ENCODE measurements around the gene RILP. TPM values are rescaled to one million over a fixed set of nuclear protein-coding genes. Genes with fewer than 3 reads are reported as not detected.

RILP gene
- total and polyA plus RNA-seq, 2 donors (not counting 1 experiment from before 2014, with no cell fraction given), result 7.4 to 12.4 TPM

DNA sequence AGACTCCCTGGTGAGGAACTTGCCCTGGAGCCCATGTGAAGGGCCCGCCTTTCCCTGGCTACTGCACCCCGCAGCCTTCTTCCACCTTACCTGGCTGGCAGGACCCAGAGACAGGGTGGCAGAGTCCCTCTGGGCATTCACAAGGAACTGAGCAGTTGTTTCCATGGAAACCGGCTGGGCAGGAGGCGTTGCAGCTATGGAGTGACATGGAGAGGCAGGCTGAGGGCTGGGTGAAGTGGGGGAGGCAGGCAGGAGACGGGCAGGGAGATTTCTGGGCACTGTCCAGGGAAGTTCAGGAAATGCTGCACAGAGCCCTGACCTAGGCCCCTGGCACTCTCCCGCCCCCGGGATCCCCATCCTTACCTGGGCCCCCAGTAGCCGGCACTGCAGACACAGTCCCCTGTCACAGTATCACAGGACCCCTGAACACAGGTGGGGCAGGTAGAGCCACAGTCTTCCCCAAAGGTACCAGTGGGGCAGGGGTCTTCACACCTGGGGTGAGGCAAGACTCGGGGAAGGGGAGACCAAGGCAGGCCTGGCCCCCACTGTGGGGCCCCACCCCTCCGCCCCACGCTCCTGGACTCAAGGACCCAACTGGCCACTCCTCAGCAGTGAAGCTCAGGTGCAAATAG lies 10.0 kb downstream of the RILP start:
- H3K27ac ChIP-seq (ENCODE audit: insufficient read depth, low read length), result no peak overlapping the region
- no peak for DNase-seq (ENCODE audit: low read depth in 2 of 2)

GRCh38 chr17:1638624-1639300 lies 10.9 kb downstream of the RILP start:
- no peak for DNase-seq (ENCODE audit: low read depth in 2 of 2)
- H3K4me1 ChIP-seq (ENCODE audit: control insufficient read depth, extremely low read depth, insufficient read depth, low read length), result no peaks in the 10 kb centered on the region

More for the DNA sequence above, 10.0 kb downstream of the RILP start:
- H3K9me3 ChIP-seq (ENCODE audit: control insufficient read depth, insufficient read depth, low read depth, low read length), result no peaks in the 10 kb centered on the region
- H4K20me1 ChIP-seq (ENCODE audit: control insufficient read depth, extremely low read depth, insufficient read depth, low read length), result no peaks in the 10 kb centered on the region
- no peak overlapping the region for H3K4me2 ChIP-seq (ENCODE audit: extremely low read depth, insufficient read depth, low read length)
- H3K4me3 ChIP-seq (replicated peaks in 1 of 4; ENCODE audit: control extremely low read depth in 1 of 4, insufficient read depth in 1 of 4, low read depth in 3 of 4, low read length in 4 of 4), result no peak overlapping the region
- no peaks in the 10 kb centered on the region for H3K79me2 ChIP-seq (ENCODE audit: control insufficient read depth, insufficient read depth, low read length)
- no peak overlapping the region for H2AFZ ChIP-seq (ENCODE audit: low read length)
- H3K27me3 ChIP-seq (ENCODE audit: control insufficient read depth, insufficient read depth, low read length), result no peaks in the 10 kb centered on the region
- no peak overlapping the region for H3K9ac ChIP-seq (ENCODE audit: insufficient read depth, low read length)
- H3K36me3 ChIP-seq (ENCODE audit: control insufficient read depth, insufficient read depth, low read length), result no peaks in the 10 kb centered on the region
- peaks cover 8% of the 10 kb centered on the region for H3K4me1 ChIP-seq (ENCODE audit: control insufficient read depth, extremely low read depth, insufficient read depth, low read length)
- TF ChIP-seq EZH2 (IDR thresholded peaks at IDR 0.05; ENCODE audit: low read length, missing control alignments), result no peak
- TF ChIP-seq, protein P1, sequence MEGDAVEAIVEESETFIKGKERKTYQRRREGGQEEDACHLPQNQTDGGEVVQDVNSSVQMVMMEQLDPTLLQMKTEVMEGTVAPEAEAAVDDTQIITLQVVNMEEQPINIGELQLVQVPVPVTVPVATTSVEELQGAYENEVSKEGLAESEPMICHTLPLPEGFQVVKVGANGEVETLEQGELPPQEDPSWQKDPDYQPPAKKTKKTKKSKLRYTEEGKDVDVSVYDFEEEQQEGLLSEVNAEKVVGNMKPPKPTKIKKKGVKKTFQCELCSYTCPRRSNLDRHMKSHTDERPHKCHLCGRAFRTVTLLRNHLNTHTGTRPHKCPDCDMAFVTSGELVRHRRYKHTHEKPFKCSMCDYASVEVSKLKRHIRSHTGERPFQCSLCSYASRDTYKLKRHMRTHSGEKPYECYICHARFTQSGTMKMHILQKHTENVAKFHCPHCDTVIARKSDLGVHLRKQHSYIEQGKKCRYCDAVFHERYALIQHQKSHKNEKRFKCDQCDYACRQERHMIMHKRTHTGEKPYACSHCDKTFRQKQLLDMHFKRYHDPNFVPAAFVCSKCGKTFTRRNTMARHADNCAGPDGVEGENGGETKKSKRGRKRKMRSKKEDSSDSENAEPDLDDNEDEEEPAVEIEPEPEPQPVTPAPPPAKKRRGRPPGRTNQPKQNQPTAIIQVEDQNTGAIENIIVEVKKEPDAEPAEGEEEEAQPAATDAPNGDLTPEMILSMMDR (conservative IDR thresholded peaks at IDR 0.05 in 1 of 2, IDR thresholded peaks at IDR 0.05 in 1 of 2; ENCODE audit: low read depth in 1 of 2, low read length in 2 of 2), result no peak

DNA sequence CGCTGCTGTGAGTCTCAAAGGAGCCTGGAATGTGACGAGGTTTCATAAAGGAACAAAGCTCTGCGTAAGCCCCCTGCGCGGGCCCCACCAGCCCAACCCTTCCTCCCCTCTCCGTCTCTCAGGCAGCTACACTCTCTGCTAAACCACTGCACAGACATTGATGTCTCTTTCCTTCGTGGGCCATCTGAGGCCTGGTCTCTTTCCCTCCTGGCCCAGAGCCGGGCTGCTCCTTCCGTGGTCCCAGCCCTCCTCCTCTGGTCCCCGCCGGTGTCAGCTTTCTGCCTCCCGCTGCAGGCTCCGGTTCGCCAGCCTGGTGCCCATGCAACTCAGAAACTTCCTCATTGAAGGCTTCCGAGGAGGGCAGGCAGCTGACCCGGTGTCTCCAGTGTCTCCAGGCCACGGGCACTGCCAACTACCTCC lies 11.5 kb downstream of the RILP start:
- Histone ChIP-seq H2AFZ (ENCODE audit: low read length) (no peak overlapping the region), H3K79me2 (ENCODE audit: control insufficient read depth, insufficient read depth, low read length) (no peaks in the 10 kb centered on the region)
- DNase-seq (ENCODE audit: low read depth in 2 of 2), result no peak

More at GRCh38 chr17:1638624-1639300, 10.9 kb downstream of the RILP start:
- no peak overlapping the region for H3K4me3 ChIP-seq (replicated peaks in 1 of 4; ENCODE audit: control extremely low read depth in 1 of 4, insufficient read depth in 1 of 4, low read depth in 3 of 4, low read length in 4 of 4)
- no peaks in the 10 kb centered on the region for H3K79me2 ChIP-seq (ENCODE audit: control insufficient read depth, insufficient read depth, low read length)
- H3K27ac ChIP-seq (ENCODE audit: insufficient read depth, low read length), result no peak overlapping the region
- no peak overlapping the region for H2AFZ ChIP-seq (ENCODE audit: low read length)
- no peaks in the 10 kb centered on the region for H3K36me3 ChIP-seq (ENCODE audit: control insufficient read depth, insufficient read depth, low read length)
- TF ChIP-seq, protein P1 (conservative IDR thresholded peaks at IDR 0.05 in 1 of 2, IDR thresholded peaks at IDR 0.05 in 1 of 2; ENCODE audit: low read depth in 1 of 2, low read length in 2 of 2), result no peak
- TF ChIP-seq EZH2 (IDR thresholded peaks at IDR 0.05; ENCODE audit: low read length, missing control alignments), result no peak
- H4K20me1 ChIP-seq (ENCODE audit: control insufficient read depth, extremely low read depth, insufficient read depth, low read length), result no peaks in the 10 kb centered on the region
- H3K27me3 ChIP-seq (ENCODE audit: control insufficient read depth, insufficient read depth, low read length), result no peaks in the 10 kb centered on the region
- no peak overlapping the region for H3K4me2 ChIP-seq (ENCODE audit: extremely low read depth, insufficient read depth, low read length)
- H3K9ac ChIP-seq (ENCODE audit: insufficient read depth, low read length), result no peak overlapping the region
- H3K9me3 ChIP-seq (ENCODE audit: control insufficient read depth, insufficient read depth, low read depth, low read length), result no peaks in the 10 kb centered on the region

More for the DNA sequence above, 11.5 kb downstream of the RILP start:
- Histone ChIP-seq H3K27me3 (ENCODE audit: control insufficient read depth, insufficient read depth, low read length) (no peaks in the 10 kb centered on the region), H3K4me2 (ENCODE audit: extremely low read depth, insufficient read depth, low read length) (no peak overlapping the region), H3K9me3 (ENCODE audit: control insufficient read depth, insufficient read depth, low read depth, low read length) (no peaks in the 10 kb centered on the region), H4K20me1 (ENCODE audit: control insufficient read depth, extremely low read depth, insufficient read depth, low read length) (no peaks in the 10 kb centered on the region), H3K4me1 (ENCODE audit: control insufficient read depth, extremely low read depth, insufficient read depth, low read length) (no peaks in the 10 kb centered on the region), H3K27ac (ENCODE audit: insufficient read depth, low read length) (no peak overlapping the region), H3K4me3 (replicated peaks in 1 of 4; ENCODE audit: control extremely low read depth in 1 of 4, insufficient read depth in 1 of 4, low read depth in 3 of 4, low read length in 4 of 4) (no peak overlapping the region), H3K9ac (ENCODE audit: insufficient read depth, low read length) (no peak overlapping the region), H3K36me3 (ENCODE audit: control insufficient read depth, insufficient read depth, low read length) (no peaks in the 10 kb centered on the region)
- TF ChIP-seq EZH2 (IDR thresholded peaks at IDR 0.05; ENCODE audit: low read length, missing control alignments), result no peak
- TF ChIP-seq, protein P1 (conservative IDR thresholded peaks at IDR 0.05 in 1 of 2, IDR thresholded peaks at IDR 0.05 in 1 of 2; ENCODE audit: low read depth in 1 of 2, low read length in 2 of 2), result no peak
